SH-SY5Y (cell line): ENCODE results near the gene TNRC18.

Experiments
- GATA2 ChIP-seq: IDR thresholded peaks from 2 replicates; pipeline ENCODE4 v1.6.1; 2011; ENCODE audit warnings: mild to moderate bottlenecking, low read depth, low read length
- GATA3 ChIP-seq: IDR thresholded peaks from 2 replicates; pipeline ENCODE4 v1.6.1; 2011; ENCODE audit warnings: low read depth, mild to moderate bottlenecking, low read length, moderate library complexity

DNA sequence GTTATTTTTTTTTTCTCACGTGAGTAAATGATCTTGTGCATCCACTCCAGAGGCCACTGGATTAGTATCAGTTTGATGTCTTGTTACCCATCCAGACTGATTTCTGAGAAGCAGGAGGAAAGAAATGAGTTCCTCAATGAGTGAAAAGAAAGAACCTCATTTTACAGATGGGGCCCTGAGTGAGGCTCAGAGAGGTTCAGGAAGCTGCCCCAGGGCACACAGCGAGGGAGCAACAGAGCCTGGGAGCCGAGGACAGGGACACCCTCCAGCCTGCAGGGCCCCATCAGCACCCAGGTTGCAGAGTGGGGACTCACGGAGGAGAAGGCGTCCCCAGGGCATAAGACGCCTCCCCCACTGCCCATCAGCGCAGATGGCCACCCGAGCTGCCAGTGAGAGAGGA, 30.9 kb upstream of the TNRC18 start:
- no peak for TF ChIP-seq GATA2
- no peak for TF ChIP-seq GATA3
